ENCODE measurements around the gene PRIM1. TPM values are rescaled to one million over a fixed set of nuclear protein-coding genes. Genes with fewer than 3 reads are reported as not detected.

The PRIM1 gene
- total RNA-seq, 1 experiment from 2014 or later = 7.8 TPM

DNA sequence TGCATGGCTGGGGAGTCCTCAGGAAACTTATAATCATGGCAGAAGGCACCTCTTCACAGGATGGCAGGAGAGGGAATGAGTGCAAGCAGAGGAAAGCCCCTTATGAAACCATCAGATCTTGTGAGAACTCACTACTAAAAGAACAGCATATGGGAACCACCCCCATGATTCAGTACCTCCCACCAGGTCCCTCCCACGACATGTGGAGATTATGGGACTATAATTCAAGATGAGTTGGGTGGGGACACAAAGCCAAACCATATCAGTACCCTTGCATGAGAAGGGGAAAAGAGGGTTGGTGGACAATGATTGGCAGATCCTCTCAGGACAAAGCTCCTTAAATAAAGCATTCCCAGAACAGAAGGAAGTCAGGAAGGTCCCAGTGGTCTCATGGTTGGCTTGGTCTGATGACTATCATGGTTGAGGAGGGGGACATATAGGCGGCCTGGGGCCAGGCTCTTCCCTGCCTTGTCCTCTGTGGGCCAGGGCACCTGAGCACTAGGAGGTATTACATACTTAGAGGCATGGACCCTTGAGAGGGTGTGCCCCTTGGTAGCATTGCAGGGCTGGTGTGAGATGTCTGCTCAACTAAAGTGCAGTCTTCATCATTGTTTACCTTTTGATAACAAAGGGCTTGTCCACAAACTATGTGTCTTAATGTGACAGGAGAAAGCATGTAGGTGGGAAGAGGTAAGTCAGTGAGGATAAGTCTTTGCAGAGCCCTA, 33.2 kb upstream of the PRIM1 start:
- DNase-seq (ENCODE audit: unreplicated experiment) = no peak
- CTCF ChIA-PET = interaction anchor here (0.7 kb wide), 1 partner anchor 1488 kb away, joined by 3 read pairs; no protein-coding TSS in a partner anchor
- Mint-ChIP-seq H3K27me3 (ENCODE audit: insufficient read depth, unreplicated experiment) (no peaks in the 10 kb centered on the region), H3K9me3 (ENCODE audit: unreplicated experiment) (no peaks in the 10 kb centered on the region), H3K36me3 (ENCODE audit: insufficient read depth, unreplicated experiment) (peaks cover 5% of the 10 kb centered on the region), H3K4me1 (ENCODE audit: insufficient read depth, unreplicated experiment) (peaks cover 1% of the 10 kb centered on the region), H3K4me3 (ENCODE audit: unreplicated experiment) (no peak overlapping the region), H3K27ac (ENCODE audit: low read depth, unreplicated experiment) (no peak overlapping the region)
- intact Hi-C loops (cut with micrococcal nuclease) = no loop called here
- TF ChIP-seq, protein P1, sequence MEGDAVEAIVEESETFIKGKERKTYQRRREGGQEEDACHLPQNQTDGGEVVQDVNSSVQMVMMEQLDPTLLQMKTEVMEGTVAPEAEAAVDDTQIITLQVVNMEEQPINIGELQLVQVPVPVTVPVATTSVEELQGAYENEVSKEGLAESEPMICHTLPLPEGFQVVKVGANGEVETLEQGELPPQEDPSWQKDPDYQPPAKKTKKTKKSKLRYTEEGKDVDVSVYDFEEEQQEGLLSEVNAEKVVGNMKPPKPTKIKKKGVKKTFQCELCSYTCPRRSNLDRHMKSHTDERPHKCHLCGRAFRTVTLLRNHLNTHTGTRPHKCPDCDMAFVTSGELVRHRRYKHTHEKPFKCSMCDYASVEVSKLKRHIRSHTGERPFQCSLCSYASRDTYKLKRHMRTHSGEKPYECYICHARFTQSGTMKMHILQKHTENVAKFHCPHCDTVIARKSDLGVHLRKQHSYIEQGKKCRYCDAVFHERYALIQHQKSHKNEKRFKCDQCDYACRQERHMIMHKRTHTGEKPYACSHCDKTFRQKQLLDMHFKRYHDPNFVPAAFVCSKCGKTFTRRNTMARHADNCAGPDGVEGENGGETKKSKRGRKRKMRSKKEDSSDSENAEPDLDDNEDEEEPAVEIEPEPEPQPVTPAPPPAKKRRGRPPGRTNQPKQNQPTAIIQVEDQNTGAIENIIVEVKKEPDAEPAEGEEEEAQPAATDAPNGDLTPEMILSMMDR (IDR thresholded peaks at IDR 0.05; ENCODE audit: unreplicated experiment) = no peak
- POLR2A ChIA-PET = no interaction called here
- no TSS peak for BruUV-seq (replicated peaks)

DNA sequence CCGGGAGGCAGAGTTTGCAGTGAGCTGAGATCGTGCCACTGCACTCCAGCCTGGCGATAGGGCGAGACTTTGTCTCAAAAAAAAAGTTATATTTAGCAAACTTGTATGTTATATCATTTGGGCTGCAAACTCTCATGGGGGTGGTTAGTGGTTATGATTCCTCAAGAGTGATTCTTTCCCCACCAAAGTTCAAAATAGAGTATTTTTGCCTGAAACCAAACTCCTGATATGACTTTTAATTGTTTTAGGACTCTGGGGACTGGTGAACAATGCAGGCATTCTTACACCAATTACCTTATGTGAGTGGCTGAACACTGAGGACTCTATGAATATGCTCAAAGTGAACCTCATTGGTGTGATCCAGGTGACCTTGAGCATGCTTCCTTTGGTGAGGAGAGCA, 29.6 kb upstream of the PRIM1 start:
- POLR2A ChIA-PET = no interaction called here
- no peak overlapping the region for H3K27ac Mint-ChIP-seq (ENCODE audit: low read depth, unreplicated experiment)
- no peaks in the 10 kb centered on the region for H3K9me3 Mint-ChIP-seq (ENCODE audit: unreplicated experiment)
- CTCF ChIA-PET = no interaction called here
- DNase-seq (ENCODE audit: unreplicated experiment) = no peak
- H3K36me3 Mint-ChIP-seq (ENCODE audit: insufficient read depth, unreplicated experiment) = peaks cover 5% of the 10 kb centered on the region
- no peaks in the 10 kb centered on the region for H3K27me3 Mint-ChIP-seq (ENCODE audit: insufficient read depth, unreplicated experiment)
- TF ChIP-seq, protein P1 (IDR thresholded peaks at IDR 0.05; ENCODE audit: unreplicated experiment) = no peak
- peaks cover 5% of the 10 kb centered on the region for H3K4me1 Mint-ChIP-seq (ENCODE audit: insufficient read depth, unreplicated experiment)
- no TSS peak for BruUV-seq (replicated peaks)
- intact Hi-C loops (cut with micrococcal nuclease) = no loop called here
- H3K4me3 Mint-ChIP-seq (ENCODE audit: unreplicated experiment) = no peak overlapping the region

- H3K27ac Mint-ChIP-seq (ENCODE audit: low read depth, unreplicated experiment) = no peak overlapping the region
- DNase-seq (ENCODE audit: unreplicated experiment) = no peak
- no peaks in the 10 kb centered on the region for H3K9me3 Mint-ChIP-seq (ENCODE audit: unreplicated experiment)
- intact Hi-C loops (cut with micrococcal nuclease) = no loop called here
- BruUV-seq (replicated peaks) = no TSS peak
- CTCF ChIA-PET = no interaction called here
- H3K4me1 Mint-ChIP-seq (ENCODE audit: insufficient read depth, unreplicated experiment) = peaks cover 5% of the 10 kb centered on the region
- H3K27me3 Mint-ChIP-seq (ENCODE audit: insufficient read depth, unreplicated experiment) = no peaks in the 10 kb centered on the region
- TF ChIP-seq, protein P1 (IDR thresholded peaks at IDR 0.05; ENCODE audit: unreplicated experiment) = no peak
- H3K4me3 Mint-ChIP-seq (ENCODE audit: unreplicated experiment) = no peak overlapping the region
- H3K36me3 Mint-ChIP-seq (ENCODE audit: insufficient read depth, unreplicated experiment) = no peaks in the 10 kb centered on the region
- POLR2A ChIA-PET = no interaction called here
These were observed 26.6 kb upstream of the PRIM1 start for GRCh38 chr12:56778756-56779155.

GRCh38 chr12:56776654-56777053, 24.5 kb upstream of the PRIM1 start:
- no peaks in the 10 kb centered on the region for H3K36me3 Mint-ChIP-seq (ENCODE audit: insufficient read depth, unreplicated experiment)
- POLR2A ChIA-PET = interaction anchor here (0.6 to 1.4 kb wide), 2 partner anchors 8 to 23 kb away, joined by 3 to 5 read pairs; no protein-coding TSS in a partner anchor
- TF ChIP-seq, protein P1 (IDR thresholded peaks at IDR 0.05; ENCODE audit: unreplicated experiment) = no peak

More at GRCh38 chr12:56776654-56777053, 24.5 kb upstream of the PRIM1 start:
- H3K4me1 Mint-ChIP-seq (ENCODE audit: insufficient read depth, unreplicated experiment) = peaks cover 5% of the 10 kb centered on the region
- DNase-seq (ENCODE audit: unreplicated experiment) = no peak
- H3K4me3 Mint-ChIP-seq (ENCODE audit: unreplicated experiment) = no peak overlapping the region
- no peaks in the 10 kb centered on the region for H3K27me3 Mint-ChIP-seq (ENCODE audit: insufficient read depth, unreplicated experiment)
- no peak overlapping the region for H3K27ac Mint-ChIP-seq (ENCODE audit: low read depth, unreplicated experiment)
- no TSS peak for BruUV-seq (replicated peaks)
- H3K9me3 Mint-ChIP-seq (ENCODE audit: unreplicated experiment) = no peaks in the 10 kb centered on the region
- CTCF ChIA-PET = interaction anchor here (0.7 to 1.2 kb wide), 3 partner anchors 18 to 152 kb away, joined by 4 to 6 read pairs (median 4); no protein-coding TSS in a partner anchor
- intact Hi-C loops (cut with micrococcal nuclease) = no loop called here

Data from MCF 10A (cell line).